ENCODE results near the gene VSIG4. TPM values are rescaled to one million over a fixed set of nuclear protein-coding genes. Genes with fewer than 3 reads are reported as not detected.

The VSIG4 gene
- polyA plus RNA-seq, 3 donors = 5.7 to 7.6 (median 5.9) TPM

GRCh38 chrX:66012094-66012534, 27.8 kb downstream of the VSIG4 start:
- DNase-seq = no peak

GRCh38 chrX:66009231-66009845, 30.5 kb downstream of the VSIG4 start:
- no peak for DNase-seq

GRCh38 chrX:66008328-66008970, 31.4 kb downstream of the VSIG4 start:
- DNase-seq = no peak

GRCh38 chrX:66007851-66008250, 32.0 kb downstream of the VSIG4 start:
- DNase-seq = no peak

GRCh38 chrX:66005830-66006449, 33.9 kb downstream of the VSIG4 start:
- DNase-seq = no peak

- DNase-seq = no peak
These were observed 34.7 kb downstream of the VSIG4 start for GRCh38 chrX:66004928-66005829.

- no peak for DNase-seq
These were observed 36.8 kb downstream of the VSIG4 start for GRCh38 chrX:66002824-66003680.

- DNase-seq = no peak
These were observed 38.3 kb downstream of the VSIG4 start for GRCh38 chrX:66001596-66001995.

- DNase-seq = no peak
These were observed 39.1 kb downstream of the VSIG4 start for GRCh38 chrX:66000628-66001272.

- no peak for DNase-seq
These were observed 39.7 kb downstream of the VSIG4 start for GRCh38 chrX:66000178-66000577.

GRCh38 chrX:65999563-66000148, 40.2 kb downstream of the VSIG4 start:
- DNase-seq = no peak

GRCh38 chrX:65999029-65999562, 40.8 kb downstream of the VSIG4 start:
- no peak for DNase-seq

GRCh38 chrX:65997978-65998717, 41.7 kb downstream of the VSIG4 start:
- no peak for DNase-seq

- no peak for DNase-seq
These were observed 45.1 kb downstream of the VSIG4 start for GRCh38 chrX:65994519-65995506.

- no peak for DNase-seq
These were observed 45.9 kb downstream of the VSIG4 start for GRCh38 chrX:65993915-65994460.

- DNase-seq = no peak
These were observed 46.5 kb downstream of the VSIG4 start for GRCh38 chrX:65993332-65993731.

GRCh38 chrX:65990702-65991101, 49.2 kb downstream of the VSIG4 start:
- no peak for DNase-seq

GRCh38 chrX:65987811-65988210, 52.1 kb downstream of the VSIG4 start:
- no peak for DNase-seq

Measured in renal pelvis (tissue), 4 donors.